ENCODE measurements around the gene NSFL1C. TPM values are rescaled to one million over a fixed set of nuclear protein-coding genes. Genes with fewer than 3 reads are reported as not detected.

Gene NSFL1C
- total RNA-seq, 1 experiment from 2014 or later, result 33.0 TPM

DNA sequence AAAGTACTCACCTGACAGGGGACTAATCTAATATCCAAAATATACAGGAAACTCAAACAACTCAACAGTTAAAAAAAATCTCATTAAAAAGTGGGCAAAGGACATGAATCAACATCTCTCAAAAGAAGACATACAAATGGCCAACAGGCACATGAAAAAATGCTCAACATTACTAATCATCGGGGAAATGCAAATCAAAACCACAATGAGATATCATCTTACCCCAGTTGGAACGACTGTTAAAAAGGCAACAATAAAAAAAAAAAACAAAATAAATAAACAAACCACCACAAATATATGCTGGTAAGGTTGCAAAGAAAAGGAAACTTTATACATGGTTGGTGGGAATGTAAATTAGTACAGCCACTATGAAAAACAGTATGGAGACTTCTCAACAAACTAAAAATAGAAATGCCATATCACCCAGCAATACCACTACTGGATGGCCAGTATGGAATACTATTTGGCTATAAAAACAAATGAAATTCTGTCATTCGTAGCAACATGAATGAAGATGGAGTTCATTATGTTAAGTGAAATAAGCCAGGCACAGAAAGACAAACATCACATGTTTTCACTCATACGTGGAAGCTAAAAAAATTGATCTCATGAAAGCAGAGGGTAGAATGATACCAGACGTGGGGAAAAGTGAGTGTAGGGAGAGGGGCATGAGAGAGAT is 17.9 kb upstream of the NSFL1C start:
- DNase-seq (ENCODE audit: low read depth), result peak; percentile 75

DNA sequence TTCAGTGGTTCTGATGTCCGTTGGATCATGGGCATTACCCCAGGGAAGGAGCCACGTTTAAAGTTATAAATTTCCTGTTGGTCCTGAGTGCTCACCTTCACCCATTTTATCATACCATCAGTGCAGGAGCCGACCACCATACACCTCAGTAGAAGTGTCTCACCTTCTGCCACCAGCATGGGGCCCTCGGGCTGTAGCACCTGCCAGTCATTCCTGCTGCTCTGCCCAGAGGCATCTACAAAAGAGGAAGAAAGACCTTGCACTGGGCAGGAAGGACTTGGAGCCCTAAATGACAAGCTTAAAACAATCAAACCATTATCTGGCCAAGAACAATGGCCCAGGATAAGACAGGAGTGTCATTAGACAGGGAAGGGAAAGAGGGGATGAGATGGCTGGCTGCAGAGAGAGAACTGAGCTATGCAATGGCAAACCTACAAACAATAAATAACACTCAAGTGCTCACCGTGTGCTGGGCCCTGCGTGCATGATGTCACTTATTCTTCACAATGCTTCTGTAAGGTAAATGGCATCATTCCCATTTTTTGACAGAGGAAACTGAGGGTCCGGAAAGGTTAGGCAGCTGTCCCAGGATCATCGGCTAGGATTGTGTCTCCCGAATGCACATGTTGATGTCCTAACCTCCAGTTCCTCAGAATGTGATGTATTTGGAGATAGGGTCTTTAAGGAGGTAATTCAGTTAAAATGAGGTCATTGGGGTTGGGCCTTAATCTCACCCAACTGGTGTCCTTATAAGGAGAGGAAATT is 13.4 kb upstream of the NSFL1C start:
- no peak for DNase-seq (ENCODE audit: low read depth)

DNA sequence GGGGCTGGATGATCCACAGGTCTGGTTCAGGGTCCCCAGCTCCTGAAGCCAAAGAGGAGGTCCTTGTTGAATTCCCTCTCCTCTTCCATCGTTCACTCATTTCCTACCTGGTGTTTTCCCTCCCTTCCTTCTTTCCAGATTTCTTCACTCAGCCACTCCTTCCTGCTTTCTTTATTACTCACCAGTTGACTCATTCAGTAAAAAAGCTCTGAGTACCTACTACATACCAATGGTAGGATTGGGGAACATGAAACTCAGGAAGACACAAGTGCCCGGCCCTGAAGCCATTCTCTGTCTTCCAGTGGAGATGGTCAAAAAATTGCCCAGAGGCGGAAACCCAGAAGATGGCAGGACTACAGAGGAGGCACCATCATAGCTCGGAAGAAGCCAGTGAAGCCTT is 11.9 kb upstream of the NSFL1C start:
- peak; percentile 67 for DNase-seq (ENCODE audit: low read depth)

DNA sequence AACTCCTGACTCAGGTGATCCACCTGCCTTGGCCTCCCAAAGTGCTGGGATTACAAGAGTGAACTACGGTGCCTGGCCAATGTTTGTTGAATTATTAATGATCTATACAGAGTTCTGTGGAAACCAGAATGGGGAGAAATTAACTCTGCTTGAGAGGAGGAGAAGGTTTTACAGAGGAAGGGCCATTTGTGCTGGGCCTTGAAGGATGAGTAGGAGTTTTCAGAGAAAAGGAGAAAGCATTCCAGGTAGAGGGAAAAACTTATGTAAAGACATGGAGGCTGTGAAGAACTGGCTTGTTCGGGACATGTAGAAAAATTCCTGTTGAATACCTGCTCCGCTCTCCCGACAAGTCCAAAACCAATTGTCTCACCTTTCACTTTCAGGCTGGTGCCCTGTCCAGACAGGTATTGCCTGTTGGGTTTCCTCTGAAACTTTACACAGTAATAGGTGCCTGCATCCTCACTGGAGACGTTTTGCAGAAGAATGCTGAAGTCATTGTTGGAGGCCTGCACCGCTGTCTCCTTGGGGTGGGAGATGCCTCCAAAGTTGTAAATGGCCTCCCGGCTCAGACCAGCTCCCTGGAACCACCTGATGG is 11.3 kb upstream of the NSFL1C start:
- DNase-seq (ENCODE audit: low read depth), result no peak

DNA sequence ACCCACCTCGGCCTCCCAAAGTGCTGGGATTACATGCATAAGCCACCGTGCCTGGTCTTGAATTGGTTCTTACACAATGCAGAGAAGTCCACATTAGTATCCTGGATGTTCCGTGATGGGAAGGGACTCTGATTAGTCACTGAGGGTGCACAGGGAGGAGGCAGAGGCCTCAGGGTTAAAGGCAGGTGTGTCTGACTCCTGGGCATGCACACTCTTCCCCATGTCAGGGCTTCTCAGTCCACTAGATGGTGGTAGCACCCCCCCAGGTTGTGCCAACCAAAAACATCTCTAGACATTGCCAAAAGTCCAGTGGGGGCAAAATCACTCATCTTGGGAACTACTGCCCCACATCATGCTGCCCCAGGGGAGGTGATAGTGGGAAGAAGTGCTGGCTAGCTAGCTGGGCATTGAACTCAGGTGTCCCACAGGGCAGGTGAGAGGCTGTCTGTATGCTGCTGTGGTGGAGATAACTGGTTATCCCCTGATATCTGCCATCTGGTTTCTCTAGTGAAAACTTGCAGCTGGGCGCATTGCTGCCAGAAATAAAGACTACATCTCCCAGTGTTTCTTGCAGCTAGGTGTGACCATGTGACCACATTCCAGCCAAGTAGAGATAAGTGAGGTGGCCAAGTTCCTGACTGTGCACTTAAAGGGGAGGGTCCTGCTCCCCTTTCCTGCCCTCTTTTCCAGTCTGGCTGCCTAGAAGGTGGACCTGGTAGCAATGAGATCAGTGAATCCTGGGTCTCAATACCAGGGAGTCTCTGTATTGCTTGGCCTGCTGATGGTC is 8.4 kb upstream of the NSFL1C start:
- DNase-seq (ENCODE audit: low read depth), result no peak

DNA sequence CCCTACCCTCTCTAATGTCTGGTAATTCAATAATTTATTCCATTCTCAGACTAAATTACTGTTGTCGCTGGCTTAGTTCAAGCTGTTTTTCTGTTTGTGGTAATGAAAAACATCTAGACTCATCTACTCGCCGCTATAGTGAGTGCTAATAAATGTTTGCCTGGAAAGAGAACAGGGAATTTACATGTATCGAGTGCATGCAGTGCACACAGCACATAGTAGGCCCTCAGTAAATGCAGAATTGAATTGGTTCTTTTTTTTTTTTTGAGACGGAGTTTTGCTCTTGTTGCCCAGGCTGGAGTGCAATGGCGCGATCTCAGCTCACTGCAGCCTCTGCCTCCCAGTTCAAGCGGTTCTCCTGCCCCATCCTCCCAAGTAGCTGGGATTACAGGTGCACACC is 7.7 kb upstream of the NSFL1C start:
- DNase-seq (ENCODE audit: low read depth), result no peak

DNA sequence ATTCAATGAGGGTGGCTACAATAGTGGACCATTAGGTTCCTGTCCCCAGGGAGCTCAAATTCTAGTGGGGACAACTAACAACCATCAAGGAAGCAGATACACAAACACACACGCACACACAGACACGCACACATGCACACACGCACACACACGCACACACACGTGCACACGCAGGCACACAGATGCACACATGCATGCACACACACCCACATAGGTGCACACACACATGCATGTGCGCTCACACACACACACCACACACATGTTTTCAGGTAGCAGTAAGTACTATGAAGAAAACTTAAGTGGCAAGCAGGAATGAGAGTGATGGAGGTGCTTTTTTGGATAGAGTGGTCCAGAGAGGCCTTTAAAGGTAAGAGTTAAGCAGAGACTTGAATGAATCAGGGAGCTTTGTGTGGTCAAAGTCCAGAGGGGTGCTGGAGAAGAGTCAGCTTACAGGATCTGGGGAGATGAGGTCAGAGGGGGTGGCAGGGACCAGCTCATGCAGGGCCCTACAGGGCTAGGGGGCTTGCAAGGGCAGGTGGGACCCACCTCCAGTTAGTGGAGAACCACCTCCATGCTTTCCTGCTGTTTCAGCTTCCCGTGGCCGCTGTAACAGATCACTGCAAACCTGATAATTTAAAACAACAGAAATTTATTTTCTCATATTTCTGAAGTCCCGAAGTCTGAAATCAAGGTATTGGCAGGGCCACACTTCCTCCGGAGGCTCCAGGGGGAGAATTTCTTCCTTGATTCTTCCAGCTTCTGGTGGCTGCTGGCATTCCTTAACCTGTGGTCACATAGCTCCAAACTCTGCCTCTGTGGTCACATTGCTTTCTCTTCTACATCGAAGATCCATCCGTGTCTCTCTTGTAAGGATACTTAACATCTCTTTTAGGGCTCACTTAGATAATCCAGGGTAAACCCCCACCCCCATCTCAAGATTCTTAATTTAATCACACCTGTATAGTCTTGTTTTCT is 6.9 kb upstream of the NSFL1C start:
- no peak for DNase-seq (ENCODE audit: low read depth)

DNA sequence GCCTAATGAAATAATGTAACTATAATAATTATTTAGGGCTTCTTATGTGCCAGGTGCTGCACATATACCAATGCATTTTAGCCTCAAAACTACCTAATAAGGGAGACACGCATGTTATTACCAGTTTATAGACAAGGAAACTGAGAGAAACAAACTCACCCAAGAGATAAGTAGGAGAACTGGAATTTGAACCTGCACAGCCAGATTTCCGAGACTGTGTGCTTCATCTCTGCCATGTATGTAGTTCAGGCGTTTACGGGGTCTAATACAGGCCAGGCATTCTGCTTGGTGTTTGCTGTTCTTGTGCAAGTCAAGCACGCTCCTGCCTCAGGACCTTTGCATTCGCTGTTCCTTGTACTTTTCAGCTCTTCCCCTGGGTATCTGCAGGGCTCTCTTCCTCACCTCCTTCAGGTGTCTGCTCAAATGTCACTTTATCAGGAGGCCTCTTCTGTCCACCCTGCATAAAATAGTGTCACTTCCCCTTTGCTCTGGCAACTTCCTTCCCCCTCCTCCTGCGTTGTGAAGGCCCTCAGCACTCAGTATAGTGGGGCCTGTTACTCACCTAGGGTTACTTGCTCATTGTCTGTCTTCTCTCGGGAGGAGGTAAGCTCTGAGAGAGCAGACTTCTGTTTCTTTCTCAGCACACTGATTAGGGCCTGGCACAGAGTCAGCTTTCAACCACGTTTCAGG is 6.1 kb upstream of the NSFL1C start:
- no peak for DNase-seq (ENCODE audit: low read depth)

DNA sequence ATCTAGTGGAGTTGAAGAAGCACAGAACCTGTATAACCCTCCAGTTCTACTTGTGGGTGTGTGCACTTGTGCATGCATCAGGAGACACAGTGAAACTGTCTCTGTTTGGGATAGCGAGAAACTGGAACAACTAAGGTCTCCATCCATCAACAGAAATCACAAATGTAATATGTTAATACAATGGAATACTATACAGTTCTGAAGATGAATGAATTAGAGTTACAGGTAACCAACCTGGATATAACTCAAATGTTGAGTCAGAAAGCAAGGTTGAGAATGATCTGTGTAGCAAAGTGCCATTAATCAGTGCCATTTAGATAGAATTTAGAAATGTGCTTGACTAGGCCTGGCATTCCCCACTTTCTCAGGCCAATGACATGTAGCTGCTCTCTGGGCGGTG is 4.6 kb upstream of the NSFL1C start:
- no peak for DNase-seq (ENCODE audit: low read depth)

DNA sequence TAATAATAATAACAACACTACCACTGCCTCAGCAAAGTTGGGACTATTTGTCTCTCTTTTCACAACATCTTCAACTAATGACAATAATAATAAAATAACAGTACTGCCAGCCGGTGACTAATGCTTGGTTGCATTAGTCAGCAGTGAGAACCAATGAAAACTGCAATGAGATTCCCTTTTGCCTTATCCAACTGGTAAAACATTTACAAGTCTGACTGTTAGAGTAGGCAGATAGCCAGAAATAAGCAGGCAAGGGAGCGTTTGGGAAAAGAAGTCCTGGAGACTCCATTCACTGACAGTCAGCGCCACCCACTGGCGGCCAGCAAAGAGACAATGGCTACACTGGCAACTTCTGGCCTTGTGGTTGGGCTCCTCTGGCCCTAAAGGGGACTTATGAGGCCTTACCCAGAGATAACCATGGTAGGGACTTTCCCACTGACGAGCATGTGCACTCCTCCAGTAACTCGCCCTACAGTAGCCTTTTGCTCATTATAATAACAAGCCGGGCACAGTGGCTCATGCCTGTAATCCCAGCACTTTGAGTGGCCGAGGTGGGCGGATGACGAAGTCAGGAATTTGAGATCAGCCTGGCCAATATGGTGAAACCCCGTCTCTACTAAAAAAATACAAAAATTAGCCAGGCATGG is 3.4 kb upstream of the NSFL1C start:
- DNase-seq (ENCODE audit: low read depth), result peak; percentile 99

DNA sequence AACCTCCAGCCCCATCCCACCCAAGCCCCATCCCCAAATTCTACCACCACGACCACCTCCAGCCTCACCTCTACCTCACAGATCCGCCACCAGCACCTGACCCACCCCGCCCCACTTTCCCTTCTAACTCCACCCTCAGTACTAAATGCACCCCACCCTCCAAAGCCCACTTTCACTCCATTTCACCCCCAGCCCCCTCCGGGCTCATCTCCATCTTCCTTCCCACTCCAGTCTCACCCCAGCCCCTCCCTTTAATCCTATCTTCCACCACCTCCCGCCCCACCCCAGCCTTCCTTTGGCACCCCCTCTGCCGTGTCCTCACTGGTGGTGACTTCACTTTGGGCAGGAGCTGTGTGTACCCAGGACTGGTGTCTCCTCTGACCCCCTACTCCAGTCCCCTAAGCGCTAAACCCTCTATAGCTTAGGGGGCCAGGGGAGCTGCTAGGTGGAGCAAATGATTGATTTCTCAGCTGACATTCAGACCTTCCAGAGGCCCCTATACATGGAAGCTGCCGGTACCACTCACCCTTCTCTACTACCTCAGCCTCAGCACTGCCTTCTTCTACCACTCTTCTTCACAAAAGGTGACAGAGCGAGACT is 2.8 kb upstream of the NSFL1C start:
- DNase-seq (ENCODE audit: low read depth), result no peak

DNA sequence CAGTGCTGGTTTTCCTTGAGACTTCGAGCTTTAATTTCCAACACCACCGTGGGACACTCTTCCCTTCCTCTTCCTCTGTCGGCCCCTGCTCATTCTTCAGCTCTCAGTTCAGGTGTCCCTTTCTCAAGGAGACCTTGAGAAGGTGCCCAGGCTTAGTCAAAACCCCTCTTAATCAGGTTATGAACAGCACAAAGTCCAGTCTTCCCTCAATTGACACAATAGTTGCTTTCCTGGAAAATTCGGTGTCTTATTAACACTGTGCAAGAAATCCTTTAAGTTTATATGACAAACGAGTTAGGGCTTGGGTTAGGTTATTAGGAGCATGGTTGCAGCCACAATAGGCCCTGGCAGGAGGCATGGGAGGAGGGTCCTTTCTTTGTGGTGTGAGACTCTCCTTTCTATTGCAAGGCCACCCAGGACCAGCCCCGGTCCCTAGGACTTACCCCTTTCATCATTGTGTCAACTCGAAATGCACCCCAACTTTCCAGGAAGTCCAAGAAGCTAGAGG is 1.5 kb upstream of the NSFL1C start:
- DNase-seq (ENCODE audit: low read depth), result no peak

DNA sequence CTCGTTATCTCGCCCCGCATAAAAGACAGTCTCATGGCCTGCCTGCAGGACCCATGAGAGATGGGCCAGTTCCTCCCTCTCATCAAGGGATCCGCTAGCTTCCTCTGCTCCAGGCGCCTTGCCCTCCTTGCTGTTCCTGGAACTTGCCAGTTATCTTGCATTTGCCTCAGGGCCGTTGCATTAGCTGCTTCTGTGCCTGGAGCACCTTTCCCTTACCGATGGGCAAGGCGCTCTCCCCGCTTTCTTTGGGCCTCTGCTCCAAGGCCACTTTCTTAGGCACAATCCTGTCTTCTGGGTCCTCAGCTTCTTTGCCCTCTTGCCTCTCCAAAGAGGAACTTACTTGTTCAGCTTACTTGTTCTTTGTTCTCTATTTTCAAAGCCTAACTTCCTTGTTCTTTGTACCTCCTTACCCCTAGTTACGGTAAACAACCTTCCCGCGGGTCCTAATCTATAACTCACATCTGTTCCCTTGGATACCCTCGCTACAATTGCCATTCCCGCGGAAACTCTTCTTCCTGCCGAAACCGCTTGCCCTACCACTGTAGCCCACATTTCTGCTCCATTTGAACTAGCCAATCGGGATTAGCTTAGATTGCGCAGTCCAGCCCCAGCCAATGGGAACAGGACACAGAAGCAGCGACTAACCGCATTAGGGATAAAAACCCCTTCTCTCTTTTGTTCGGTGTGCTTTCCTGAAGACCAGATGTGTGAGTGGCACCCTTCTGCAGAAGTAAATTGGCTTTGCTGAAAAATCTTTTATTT is 887 bp upstream of the NSFL1C start:
- DNase-seq (ENCODE audit: low read depth), result no peak

DNA sequence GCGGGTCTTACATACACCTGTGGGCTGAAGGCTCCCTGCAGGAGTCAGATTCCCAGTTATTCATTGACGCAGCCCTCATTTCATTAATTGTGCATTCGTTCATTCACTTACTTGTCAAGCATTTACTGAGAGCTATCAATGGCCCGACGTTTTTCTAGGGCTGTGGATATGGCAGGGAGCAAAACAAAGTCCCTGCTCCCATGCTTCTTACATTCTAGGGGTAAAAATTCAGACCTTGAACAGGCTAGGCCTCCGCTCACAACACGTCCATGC is 369 bp upstream of the NSFL1C start:
- DNase-seq (ENCODE audit: low read depth), result no peak

DNA sequence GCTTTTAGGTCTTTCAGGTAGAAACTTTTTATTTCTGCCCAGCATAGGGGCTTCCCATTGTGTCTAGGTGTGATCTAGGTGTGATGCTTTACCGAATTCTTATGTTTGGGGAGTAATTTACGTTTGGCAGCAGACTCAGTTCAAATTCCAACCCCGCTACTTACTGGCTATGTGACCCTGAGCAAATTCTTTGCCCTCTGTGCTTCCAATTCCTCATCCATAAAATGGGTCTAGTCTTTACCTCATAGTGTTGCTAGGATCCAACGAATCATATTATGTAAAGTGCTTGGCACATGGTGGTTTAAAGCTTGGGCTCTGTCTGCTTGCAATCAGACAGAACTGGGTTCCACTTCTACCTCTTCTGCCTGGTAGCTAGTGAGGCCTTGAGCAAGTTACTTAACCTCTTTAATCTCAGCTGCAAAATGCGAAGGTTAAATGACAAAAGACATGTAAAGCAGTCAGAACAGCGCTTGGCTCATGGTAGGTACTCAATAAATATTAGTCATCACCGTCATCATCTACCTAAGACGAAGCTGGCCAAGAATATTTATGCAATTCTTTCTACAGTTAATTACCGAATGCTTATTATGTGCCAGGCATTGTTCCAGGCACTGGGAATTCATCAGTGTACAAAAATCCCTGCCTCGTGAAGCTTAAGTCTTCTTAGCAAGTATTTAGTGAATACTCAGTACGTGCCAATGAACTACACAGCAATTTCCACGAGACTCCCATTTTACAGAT is 1.0 kb downstream of the NSFL1C start:
- no peak for DNase-seq (ENCODE audit: low read depth)

DNA sequence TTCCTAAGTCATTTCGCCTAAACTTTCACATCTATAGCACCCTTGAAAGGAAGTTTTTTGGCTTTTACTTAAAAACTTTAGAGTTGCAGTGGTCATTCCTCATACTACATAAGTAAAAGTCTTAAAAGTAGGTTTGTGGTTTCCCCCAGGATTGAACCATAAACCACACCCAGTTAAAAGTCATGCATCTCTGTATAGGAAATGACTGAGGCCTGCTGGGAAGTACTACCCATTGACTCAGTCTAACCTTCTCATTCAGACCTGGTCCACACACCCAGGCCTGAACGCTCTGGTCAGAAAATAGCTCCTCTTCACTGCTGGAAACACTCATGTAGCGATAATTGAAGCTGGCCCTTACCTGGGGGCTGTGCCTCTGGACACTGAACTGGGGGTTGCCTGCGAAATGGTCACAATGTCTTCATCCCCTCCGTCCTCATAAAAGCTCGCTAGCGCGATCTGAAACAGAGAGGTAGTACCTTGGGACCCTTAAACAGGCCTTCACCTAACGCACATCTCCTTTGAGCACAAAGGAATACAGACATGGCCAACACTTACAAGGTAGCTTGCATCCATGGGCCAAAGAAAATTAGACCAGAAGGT is 2.6 kb downstream of the NSFL1C start:
- no peak for DNase-seq (ENCODE audit: low read depth)

DNA sequence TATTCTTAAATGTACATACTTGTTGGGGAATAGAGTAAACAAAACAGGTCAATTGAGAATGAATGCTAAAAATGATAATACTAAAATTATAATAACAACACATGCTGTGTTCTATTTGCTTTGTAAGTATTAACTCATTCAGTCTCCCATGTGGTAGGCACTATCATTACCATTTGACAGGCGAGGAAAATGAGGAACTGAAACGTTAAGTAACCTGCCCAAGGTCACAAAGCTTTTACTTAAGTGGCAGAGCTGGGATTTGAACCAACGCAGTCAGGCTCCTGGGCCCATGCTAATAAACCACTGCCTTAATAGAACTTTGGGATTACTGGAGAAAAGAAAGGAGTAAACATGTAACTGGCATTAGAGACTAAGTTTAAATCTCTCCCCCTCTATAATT is 3.8 kb downstream of the NSFL1C start:
- DNase-seq (ENCODE audit: low read depth), result no peak

DNA sequence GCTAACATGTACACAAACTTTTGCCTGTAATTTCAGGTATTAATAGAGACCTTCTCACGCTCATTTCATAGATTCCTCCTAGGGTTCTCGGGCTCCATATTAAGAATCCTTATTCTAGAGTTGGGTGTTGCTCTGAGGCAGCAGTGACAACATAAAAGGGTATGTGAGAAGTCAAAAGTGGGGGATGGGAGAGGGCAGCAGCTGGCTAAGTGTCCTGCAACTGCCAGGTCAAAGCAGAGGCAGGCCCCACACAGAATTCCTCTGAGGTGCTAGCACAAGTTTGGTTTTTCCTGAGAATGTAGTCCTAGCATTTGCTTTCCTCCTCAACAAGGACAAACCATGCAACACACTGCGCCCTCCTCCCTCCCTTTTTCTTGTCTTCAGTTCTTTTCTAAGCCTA is 4.6 kb downstream of the NSFL1C start:
- DNase-seq (ENCODE audit: low read depth), result no peak

Data from LHCN-M2 (cell line).